ENCODE data around the gene FAM50B. TPM values are rescaled to one million over a fixed set of nuclear protein-coding genes. Genes with fewer than 3 reads are reported as not detected.

Gene FAM50B
- total and polyA plus RNA-seq, 2 of the 13 experiments (the other 11 are each of a cell fraction or from before 2014, with no cell fraction given), result 0.05 TPM; not detected in 1

DNA sequence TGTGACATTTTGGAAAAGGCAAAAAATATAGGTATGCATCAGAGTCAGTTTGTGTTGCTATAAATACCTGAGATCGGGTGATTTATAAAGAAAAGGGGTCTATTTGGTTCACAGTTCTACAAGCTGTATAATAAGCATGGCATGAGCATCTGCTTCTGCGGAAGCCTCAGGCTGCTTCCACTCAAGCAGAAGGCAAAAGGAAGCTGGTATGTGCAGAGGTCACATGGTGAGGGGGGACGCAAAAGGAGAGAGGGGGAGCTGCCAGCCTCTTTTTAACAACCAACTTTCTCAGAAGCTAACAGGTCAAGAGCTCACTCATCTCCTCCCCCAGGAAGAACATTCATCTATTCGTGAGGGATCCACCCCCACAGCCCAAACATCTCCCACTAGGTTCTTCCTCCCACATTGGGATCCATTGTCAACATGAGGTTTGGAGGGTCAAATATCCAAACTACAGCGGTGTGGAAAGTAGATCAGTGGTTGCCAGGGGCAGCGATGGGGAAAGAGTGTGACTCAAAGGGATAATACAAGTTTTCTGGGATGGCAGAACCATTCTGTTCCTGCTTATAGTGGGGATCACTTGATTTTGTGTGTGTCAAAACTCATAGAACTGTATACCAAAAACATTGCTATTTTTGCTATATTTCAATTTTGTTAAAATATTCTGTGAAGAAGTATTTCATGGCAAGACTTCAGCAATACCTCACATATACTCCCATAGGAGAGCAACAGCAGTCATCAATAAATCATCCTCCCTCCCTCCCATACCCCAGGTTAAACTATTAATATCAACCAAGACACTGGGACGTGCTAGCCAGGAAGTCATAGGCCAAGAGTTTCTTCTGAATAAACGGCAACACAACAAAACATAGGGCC lies 9.9 kb upstream of the FAM50B start (continued):
- TF ChIP-seq, protein P1, sequence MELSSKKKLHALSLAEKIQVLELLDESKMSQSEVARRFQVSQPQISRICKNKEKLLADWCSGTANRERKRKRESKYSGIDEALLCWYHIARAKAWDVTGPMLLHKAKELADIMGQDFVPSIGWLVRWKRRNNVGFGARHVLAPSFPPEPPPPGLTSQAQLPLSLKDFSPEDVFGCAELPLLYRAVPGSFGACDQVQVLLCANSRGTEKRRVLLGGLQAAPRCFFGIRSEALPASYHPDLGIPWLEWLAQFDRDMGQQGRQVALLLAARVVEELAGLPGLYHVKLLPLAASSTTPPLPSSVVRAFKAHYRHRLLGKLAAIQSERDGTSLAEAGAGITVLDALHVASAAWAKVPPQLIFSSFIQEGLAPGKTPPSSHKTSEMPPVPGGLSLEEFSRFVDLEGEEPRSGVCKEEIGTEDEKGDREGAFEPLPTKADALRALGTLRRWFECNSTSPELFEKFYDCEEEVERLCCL (CRISPR knock-in tag; IDR thresholded peaks at IDR 0.05; ENCODE audit: borderline replicate concordance), result no peak
- no peak for TF ChIP-seq ZBTB1 (CRISPR knock-in tag; IDR thresholded peaks at IDR 0.05; ENCODE audit: borderline replicate concordance)
- TF ChIP-seq ZNF784 (CRISPR knock-in tag; IDR thresholded peaks at IDR 0.05; ENCODE audit: borderline replicate concordance), result no peak
- TF ChIP-seq TFAP4 (IDR thresholded peaks at IDR 0.05; ENCODE audit: borderline replicate concordance, low read depth), result peak; percentile 21; the same call in 1 of the 2 replicates
- TF ChIP-seq, protein P2, sequence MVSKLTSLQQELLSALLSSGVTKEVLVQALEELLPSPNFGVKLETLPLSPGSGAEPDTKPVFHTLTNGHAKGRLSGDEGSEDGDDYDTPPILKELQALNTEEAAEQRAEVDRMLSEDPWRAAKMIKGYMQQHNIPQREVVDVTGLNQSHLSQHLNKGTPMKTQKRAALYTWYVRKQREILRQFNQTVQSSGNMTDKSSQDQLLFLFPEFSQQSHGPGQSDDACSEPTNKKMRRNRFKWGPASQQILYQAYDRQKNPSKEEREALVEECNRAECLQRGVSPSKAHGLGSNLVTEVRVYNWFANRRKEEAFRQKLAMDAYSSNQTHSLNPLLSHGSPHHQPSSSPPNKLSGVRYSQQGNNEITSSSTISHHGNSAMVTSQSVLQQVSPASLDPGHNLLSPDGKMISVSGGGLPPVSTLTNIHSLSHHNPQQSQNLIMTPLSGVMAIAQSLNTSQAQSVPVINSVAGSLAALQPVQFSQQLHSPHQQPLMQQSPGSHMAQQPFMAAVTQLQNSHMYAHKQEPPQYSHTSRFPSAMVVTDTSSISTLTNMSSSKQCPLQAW (CRISPR knock-in tag; IDR thresholded peaks at IDR 0.05), result peak; percentile 31; the same call in 1 of the 2 replicates
- TF ChIP-seq ZKSCAN5 (CRISPR knock-in tag; IDR thresholded peaks at IDR 0.05), result peak; percentile 96
- no peak for TF ChIP-seq PRPF4 (IDR thresholded peaks at IDR 0.05; ENCODE audit: low read depth, low read length, poor library complexity, severe bottlenecking)
- peak; percentile 69; the same call in 1 of the 2 replicates for TF ChIP-seq ERF (CRISPR knock-in tag; IDR thresholded peaks at IDR 0.05)
- peak; percentile 63 for TF ChIP-seq RFX5 (IDR thresholded peaks at IDR 0.05; ENCODE audit: low read depth, low read length)
- TF ChIP-seq, protein P3, sequence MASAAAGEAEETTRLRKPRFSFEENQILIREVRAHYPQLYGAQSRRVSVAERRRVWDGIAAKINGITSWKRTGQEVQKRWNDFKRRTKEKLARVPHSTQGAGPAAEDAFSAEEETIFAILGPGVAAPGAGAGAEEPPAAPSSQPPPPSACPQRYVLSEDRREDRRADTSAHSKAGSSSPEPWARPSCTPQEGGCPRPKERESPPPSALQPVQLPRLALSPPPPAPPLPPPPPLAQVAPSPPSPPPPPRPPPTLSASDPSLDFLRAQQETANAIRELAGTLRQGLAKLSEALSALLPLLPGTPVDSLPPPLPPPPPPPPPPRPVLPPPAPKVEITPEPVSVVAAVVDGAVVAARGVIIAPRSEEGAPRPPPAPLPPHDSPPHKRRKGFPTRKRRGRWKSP (CRISPR knock-in tag; IDR thresholded peaks at IDR 0.05), result no peak
- TF ChIP-seq RARG (CRISPR knock-in tag; IDR thresholded peaks at IDR 0.05; ENCODE audit: low read depth), result no peak
- TF ChIP-seq, protein P4, sequence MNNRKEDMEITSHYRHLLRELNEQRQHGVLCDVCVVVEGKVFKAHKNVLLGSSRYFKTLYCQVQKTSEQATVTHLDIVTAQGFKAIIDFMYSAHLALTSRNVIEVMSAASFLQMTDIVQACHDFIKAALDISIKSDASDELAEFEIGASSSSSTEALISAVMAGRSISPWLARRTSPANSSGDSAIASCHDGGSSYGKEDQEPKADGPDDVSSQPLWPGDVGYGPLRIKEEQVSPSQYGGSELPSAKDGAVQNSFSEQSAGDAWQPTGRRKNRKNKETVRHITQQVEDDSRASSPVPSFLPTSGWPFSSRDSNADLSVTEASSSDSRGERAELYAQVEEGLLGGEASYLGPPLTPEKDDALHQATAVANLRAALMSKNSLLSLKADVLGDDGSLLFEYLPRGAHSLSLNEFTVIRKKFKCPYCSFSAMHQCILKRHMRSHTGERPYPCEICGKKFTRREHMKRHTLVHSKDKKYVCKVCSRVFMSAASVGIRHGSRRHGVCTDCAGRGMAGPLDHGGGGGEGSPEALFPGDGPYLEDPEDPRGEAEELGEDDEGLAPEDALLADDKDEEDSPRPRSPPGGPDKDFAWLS (CRISPR knock-in tag; IDR thresholded peaks at IDR 0.05; ENCODE audit: borderline replicate concordance), result no peak
- no peak for TF ChIP-seq ETS1 (CRISPR knock-in tag; IDR thresholded peaks at IDR 0.05)
- no peak for TF ChIP-seq ZC3H13 (CRISPR knock-in tag; IDR thresholded peaks at IDR 0.05)
- no peak; the same call in 1 of the 2 replicates for TF ChIP-seq ZNF607 (CRISPR knock-in tag; IDR thresholded peaks at IDR 0.05; ENCODE audit: borderline replicate concordance)

Data from HepG2 (cell line).